ENCODE measurements around the gene PLA2G12A. TPM values are rescaled to one million over a fixed set of nuclear protein-coding genes. Genes with fewer than 3 reads are reported as not detected.

Gene PLA2G12A
- total and polyA plus RNA-seq, 2 donors (not counting 3 experiments of a cell fraction or from before 2014, with no cell fraction given) = 21.6 to 27.1 TPM

- no peak overlapping the region for H3K27ac ChIP-seq (ENCODE audit: insufficient read depth, low read depth, low read length)
- no peak overlapping the region for H3K4me2 ChIP-seq (ENCODE audit: insufficient read depth, low read length)
- no peaks in the 10 kb centered on the region for H3K4me1 ChIP-seq (ENCODE audit: control insufficient read depth, extremely low read depth, insufficient read depth, low read length)
- BruUV-seq (replicated peaks) = no TSS peak
- intact Hi-C loops (cut with micrococcal nuclease) (no loop called here), dilution Hi-C loops (cut with MboI; ENCODE audit: extremely low pct_ligation_motif_present, low sequenced_read_pairs) (no loop called here)
- no peaks in the 10 kb centered on the region for H3K9me3 ChIP-seq (replicated peaks; ENCODE audit: control insufficient read depth, insufficient read depth, low read length)
- no peaks in the 10 kb centered on the region for H3K79me2 ChIP-seq (ENCODE audit: control insufficient read depth, insufficient read depth, low read length)
- POLR2A ChIA-PET = no interaction called here
- CTCF ChIA-PET = no interaction called here
- H2AFZ ChIP-seq (ENCODE audit: low read depth, low read length) = no peak overlapping the region
- H3K36me3 ChIP-seq (ENCODE audit: control insufficient read depth in 2 of 2, extremely low read depth in 1 of 2, insufficient read depth in 2 of 2, low read length in 2 of 2) = no peaks in the 10 kb centered on the region
- H3K9ac ChIP-seq (replicated peaks; ENCODE audit: extremely low read depth, insufficient read depth, low read length) = no peak overlapping the region
- H4K20me1 ChIP-seq (replicated peaks; ENCODE audit: control insufficient read depth, extremely low read depth, insufficient read depth, low read length) = no peaks in the 10 kb centered on the region
- no peaks in the 10 kb centered on the region for H3K9me1 ChIP-seq (replicated peaks; ENCODE audit: control insufficient read depth, extremely low read depth, insufficient read depth, low read length)
- TF ChIP-seq GATA2 (IDR thresholded peaks at IDR 0.05; ENCODE audit: insufficient read depth, insufficient read length, low read depth, low read length) (no peak), MYC (IDR thresholded peaks at IDR 0.05; ENCODE audit: low read depth, low read length) (no peak), MAX (IDR thresholded peaks at IDR 0.05; ENCODE audit: insufficient read depth, insufficient read length) (no peak), POLR2AphosphoS5 (IDR thresholded peaks at IDR 0.05; ENCODE audit: insufficient read depth, low read depth, low read length) (no peak), CTCF (IDR thresholded peaks at IDR 0.05; ENCODE audit: extremely low read depth in 1 of 2, insufficient read depth in 1 of 2, low read depth in 1 of 2, low read length in 2 of 2) (no peak), JUN (IDR thresholded peaks at IDR 0.05; ENCODE audit: borderline replicate concordance, insufficient read depth, insufficient read length, low read depth) (no peak), POLR2A (IDR thresholded peaks at IDR 0.05; ENCODE audit: low read depth, low read length) (no peak), EZH2 (IDR thresholded peaks at IDR 0.05; ENCODE audit: borderline replicate concordance, low read depth, low read length, severe bottlenecking) (no peak)
- no peak for FAIRE-seq
- DNase-seq (ENCODE audit: low read depth, low spot score) = no peak
- H3K4me3 ChIP-seq (replicated peaks in 1 of 3; ENCODE audit: insufficient read depth in 1 of 3, low read depth in 1 of 3, low read length in 3 of 3) = no peak overlapping the region
- H3K27me3 ChIP-seq (ENCODE audit: control insufficient read depth in 2 of 2, insufficient read depth in 2 of 2, low read length in 2 of 2) = no peaks in the 10 kb centered on the region
These were observed 58.5 kb downstream of the PLA2G12A start for GRCh38 chr4:109671350-109671749.

Data from endothelial cell of umbilical vein (primary cell).